MM.1S (cell line): ENCODE results near the gene EVA1C.

Experiments
- DNase-seq: peaks from one replicate; pipeline ENCODE4 v3.0.0-alpha.2; 2015
- H2AFZ ChIP-seq: fragments of 300-600 bp; sonication (generic); 2 replicates; pipeline ENCODE4 v1.6.0; 2016; ENCODE audit warnings: antibody characterized with exemption, low read length
- H3F3A ChIP-seq: fragments of 300-600 bp; sonication (generic); 2 replicates; pipeline ENCODE4 v1.6.1; 2016; ENCODE audit warnings: mild to moderate bottlenecking, antibody characterized with exemption, low read length, moderate library complexity, mixed read lengths; ENCODE audit not compliant: insufficient read depth
- H3K27ac ChIP-seq: fragments of 300-600 bp; sonication (generic); 2 replicates; pipeline ENCODE4 v1.5.1; 2016; ENCODE audit warnings: mild to moderate bottlenecking, low read length
- H3K27me3 ChIP-seq: fragments of 300-600 bp; sonication (generic); replicated peaks from 2 replicates; pipeline ENCODE4 v1.6.0; 2016; ENCODE audit warnings: low read length; ENCODE audit not compliant: insufficient read depth
- H3K36me3 ChIP-seq: fragments of 300-600 bp; sonication (generic); replicated peaks from 2 replicates; pipeline ENCODE4 v1.6.1; 2016; ENCODE audit warnings: mild to moderate bottlenecking, low read length, mixed read lengths; ENCODE audit not compliant: insufficient read depth
- H3K4me1 ChIP-seq: fragments of 300-600 bp; sonication (generic); 2 replicates; pipeline ENCODE4 v1.6.1; 2016; ENCODE audit warnings: low read length, mixed read lengths
- H3K4me2 ChIP-seq: fragments of 300-600 bp; sonication (generic); 2 replicates; pipeline ENCODE4 v1.6.0; 2016; ENCODE audit warnings: low read depth, low read length
- H3K4me3 ChIP-seq: fragments of 300-600 bp; sonication (generic); 2 replicates; pipeline ENCODE4 v1.5.1; 2016; ENCODE audit warnings: low read length, mixed read lengths
- H3K79me2 ChIP-seq: fragments of 300-600 bp; sonication (generic); 2 replicates; pipeline ENCODE4 v1.6.1; 2016; ENCODE audit warnings: mixed run types, low read length, mixed read lengths
- H3K9ac ChIP-seq: fragments of 300-600 bp; sonication (generic); 2 replicates; pipeline ENCODE4 v1.6.1; 2016; ENCODE audit warnings: low read length, mixed read lengths
- H3K9me2 ChIP-seq: fragments of 300-600 bp; sonication (generic); replicated peaks from 2 replicates; pipeline ENCODE4 v1.6.1; 2016; ENCODE audit warnings: mild to moderate bottlenecking, low read length, mixed read lengths; ENCODE audit not compliant: insufficient read depth
- H3K9me3 ChIP-seq: fragments of 300-600 bp; sonication (generic); replicated peaks from 2 replicates; pipeline ENCODE4 v1.6.1; 2016; ENCODE audit warnings: mild to moderate bottlenecking, low read length, mixed read lengths; ENCODE audit not compliant: insufficient read depth
- H4K20me1 ChIP-seq: fragments of 300-600 bp; sonication (generic); 2 replicates; pipeline ENCODE4 v1.6.1; 2016; ENCODE audit warnings: mild to moderate bottlenecking, low read length, moderate library complexity, mixed read lengths; ENCODE audit not compliant: insufficient read depth
- EZH2 ChIP-seq: fragments of 300-600 bp; sonication (generic); optimal IDR thresholded peaks from 2 replicates; pipeline ENCODE3; 2017; ENCODE audit warnings: low read depth, mild to moderate bottlenecking, antibody characterized with exemption, low read length, mixed read lengths
- EZH2phosphoT487 ChIP-seq: fragments of 300-600 bp; sonication (generic); IDR thresholded peaks from 2 replicates; pipeline ENCODE4 v1.6.1; 2018; ENCODE audit warnings: antibody characterized with exemption, low read length
- TF ChIP-seq, protein P1 (sequence below): fragments of 300-600 bp; sonication (generic); IDR thresholded peaks from 2 replicates; pipeline ENCODE4 v1.5.1; 2016; ENCODE audit warnings: antibody characterized with exemption, low read length, mixed read lengths

EVA1C gene

DNA sequence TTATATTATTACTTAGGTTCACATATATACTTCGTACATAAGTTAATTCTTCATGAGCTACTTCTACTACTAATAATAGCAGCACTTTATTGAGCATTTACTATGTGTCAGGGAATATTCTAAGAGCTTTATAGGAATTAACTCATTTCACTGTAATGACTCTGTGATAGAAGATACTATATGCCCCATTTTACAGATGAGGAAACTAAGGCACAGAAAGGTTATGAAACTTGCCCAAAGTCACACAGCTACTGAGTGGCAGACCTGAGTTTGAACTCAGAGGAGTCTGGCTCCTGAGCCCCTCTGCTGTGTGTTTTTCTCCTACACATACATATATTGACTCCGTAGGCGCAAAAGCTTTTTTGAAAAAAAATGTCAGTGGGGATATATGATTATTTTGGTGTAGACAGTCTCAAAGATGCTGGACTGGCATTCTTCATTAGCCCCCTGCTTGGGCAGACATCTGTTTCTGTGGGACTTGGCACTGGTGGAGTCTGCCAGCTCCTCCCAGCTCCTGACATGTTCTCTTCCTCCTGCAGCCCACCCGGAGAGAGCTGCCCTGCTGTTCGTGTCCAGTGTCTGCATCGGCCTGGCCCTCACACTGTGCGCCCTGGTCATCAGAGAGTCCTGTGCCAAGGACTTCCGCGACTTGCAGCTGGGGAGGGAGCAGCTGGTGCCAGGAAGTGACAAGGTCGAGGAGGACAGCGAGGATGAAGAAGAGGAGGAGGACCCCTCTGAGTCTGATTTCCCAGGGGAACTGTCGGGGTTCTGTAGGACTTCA, 102.0 kb downstream of the EVA1C start:
- TF ChIP-seq, protein P1, sequence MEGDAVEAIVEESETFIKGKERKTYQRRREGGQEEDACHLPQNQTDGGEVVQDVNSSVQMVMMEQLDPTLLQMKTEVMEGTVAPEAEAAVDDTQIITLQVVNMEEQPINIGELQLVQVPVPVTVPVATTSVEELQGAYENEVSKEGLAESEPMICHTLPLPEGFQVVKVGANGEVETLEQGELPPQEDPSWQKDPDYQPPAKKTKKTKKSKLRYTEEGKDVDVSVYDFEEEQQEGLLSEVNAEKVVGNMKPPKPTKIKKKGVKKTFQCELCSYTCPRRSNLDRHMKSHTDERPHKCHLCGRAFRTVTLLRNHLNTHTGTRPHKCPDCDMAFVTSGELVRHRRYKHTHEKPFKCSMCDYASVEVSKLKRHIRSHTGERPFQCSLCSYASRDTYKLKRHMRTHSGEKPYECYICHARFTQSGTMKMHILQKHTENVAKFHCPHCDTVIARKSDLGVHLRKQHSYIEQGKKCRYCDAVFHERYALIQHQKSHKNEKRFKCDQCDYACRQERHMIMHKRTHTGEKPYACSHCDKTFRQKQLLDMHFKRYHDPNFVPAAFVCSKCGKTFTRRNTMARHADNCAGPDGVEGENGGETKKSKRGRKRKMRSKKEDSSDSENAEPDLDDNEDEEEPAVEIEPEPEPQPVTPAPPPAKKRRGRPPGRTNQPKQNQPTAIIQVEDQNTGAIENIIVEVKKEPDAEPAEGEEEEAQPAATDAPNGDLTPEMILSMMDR: no peak
- TF ChIP-seq EZH2phosphoT487 (no peak), EZH2 (no peak)
- DNase-seq: no peak

DNA sequence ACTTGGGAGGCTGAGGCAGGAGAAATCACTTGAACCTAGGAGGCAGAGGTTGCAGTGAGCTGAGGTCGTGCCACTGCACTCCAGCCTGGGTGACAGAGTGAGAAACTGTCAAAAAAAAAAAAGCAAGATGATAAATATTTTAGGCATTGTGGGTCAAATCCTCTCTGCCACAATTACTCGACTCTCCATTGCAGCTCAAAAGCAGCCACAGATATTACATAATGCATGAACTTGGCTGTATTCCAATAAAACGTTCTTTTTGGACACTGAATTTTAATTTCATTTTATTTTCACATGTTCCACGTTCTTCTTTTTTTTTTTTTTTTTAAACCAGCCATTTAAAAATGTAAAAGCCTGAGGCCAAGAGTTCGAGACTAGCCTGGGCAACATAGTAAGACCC, 103.4 kb downstream of the EVA1C start:
- H3K9ac ChIP-seq: no peak overlapping the region
- no peaks in the 10 kb centered on the region for H3K4me1 ChIP-seq
- H4K20me1 ChIP-seq: no peaks in the 10 kb centered on the region
- no peaks in the 10 kb centered on the region for H3K27me3 ChIP-seq
- no peak for DNase-seq
- TF ChIP-seq EZH2 (no peak), EZH2phosphoT487 (no peak)
- TF ChIP-seq, protein P1: no peak
- no peak overlapping the region for H3K27ac ChIP-seq
- no peaks in the 10 kb centered on the region for H3K9me2 ChIP-seq
- H3K36me3 ChIP-seq: no peaks in the 10 kb centered on the region
- H3K4me3 ChIP-seq: no peak overlapping the region
- no peaks in the 10 kb centered on the region for H3K79me2 ChIP-seq
- no peaks in the 10 kb centered on the region for H3F3A ChIP-seq
- no peaks in the 10 kb centered on the region for H3K9me3 ChIP-seq
- no peak overlapping the region for H3K4me2 ChIP-seq
- H2AFZ ChIP-seq: no peak overlapping the region

More for the DNA sequence above, 102.0 kb downstream of the EVA1C start:
- Histone ChIP-seq H3F3A (no peaks in the 10 kb centered on the region), H3K27ac (no peak overlapping the region), H3K36me3 (no peaks in the 10 kb centered on the region), H3K4me1 (no peaks in the 10 kb centered on the region), H3K4me2 (no peak overlapping the region), H3K9me2 (no peaks in the 10 kb centered on the region), H4K20me1 (no peaks in the 10 kb centered on the region), H3K9me3 (no peaks in the 10 kb centered on the region), H2AFZ (no peak overlapping the region), H3K27me3 (no peaks in the 10 kb centered on the region), H3K4me3 (no peak overlapping the region), H3K9ac (no peak overlapping the region), H3K79me2 (no peaks in the 10 kb centered on the region)

DNA sequence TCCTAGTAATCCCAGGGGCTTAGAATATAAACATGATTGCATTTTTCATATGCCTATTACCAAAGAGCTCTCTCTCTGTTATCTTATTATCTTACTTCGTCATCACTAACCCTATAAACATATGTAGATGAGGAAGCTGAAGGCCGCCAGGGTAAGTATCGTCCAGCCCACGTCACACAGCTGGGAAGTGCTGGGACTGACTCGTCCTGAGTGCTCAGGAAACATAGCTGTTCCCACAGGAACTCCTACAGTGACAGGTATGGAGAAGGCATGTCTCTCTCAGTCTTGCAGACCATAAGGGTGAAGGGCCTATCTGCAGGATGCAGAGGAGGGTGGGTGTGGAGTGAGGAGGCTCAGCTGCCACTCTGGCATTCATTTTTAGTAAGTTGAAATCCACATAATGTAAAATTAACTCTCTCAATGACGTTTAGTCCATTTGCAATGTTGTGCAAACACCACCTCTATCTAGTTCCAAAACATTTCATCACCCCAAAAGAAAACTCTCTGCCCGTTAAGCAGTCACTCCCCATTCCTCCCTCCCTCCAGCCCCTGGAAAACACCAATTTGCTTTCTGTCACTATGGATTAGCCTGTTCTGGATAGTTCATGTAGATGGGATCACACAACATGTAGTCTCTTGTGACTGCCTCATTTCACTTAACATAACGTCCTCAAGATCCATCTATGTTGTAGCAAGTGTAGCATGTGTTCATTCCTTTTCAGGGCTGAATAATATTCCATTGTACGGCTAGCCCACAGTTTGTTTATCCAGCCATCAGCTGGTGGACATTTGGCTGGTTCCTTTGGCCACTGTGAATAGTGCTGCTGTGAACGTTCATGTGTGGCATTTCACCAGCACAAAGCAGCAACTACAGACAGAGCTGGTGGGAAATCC, 104.5 kb downstream of the EVA1C start:
- Histone ChIP-seq H3K4me1 (no peaks in the 10 kb centered on the region), H3K36me3 (no peaks in the 10 kb centered on the region), H3K9ac (no peak overlapping the region), H3F3A (no peaks in the 10 kb centered on the region), H3K27me3 (no peaks in the 10 kb centered on the region), H3K9me2 (no peaks in the 10 kb centered on the region), H3K4me3 (no peak overlapping the region), H2AFZ (no peak overlapping the region), H3K27ac (no peak overlapping the region), H4K20me1 (no peaks in the 10 kb centered on the region), H3K4me2 (no peak overlapping the region), H3K9me3 (no peaks in the 10 kb centered on the region), H3K79me2 (no peaks in the 10 kb centered on the region)
- TF ChIP-seq, protein P1: no peak
- DNase-seq: no peak
